KMS-11 (cell line): ENCODE results near the gene HS2ST1.

Source experiments
- H2AFZ ChIP-seq: fragments of 200-600 bp; sonication (generic); 2 replicates; pipeline ENCODE4 v1.6.1; 2016; ENCODE audit warnings: antibody characterized with exemption, mixed run types, low read depth
- H3K27ac ChIP-seq: fragments of 200-600 bp; sonication (generic); 2 replicates; pipeline ENCODE4 v1.6.1; 2016; ENCODE audit warnings: mild to moderate bottlenecking, mixed run types
- H3K27me3 ChIP-seq: fragments of 200-600 bp; sonication (generic); 2 replicates; pipeline ENCODE4 v1.6.1; 2017; ENCODE audit warnings: mild to moderate bottlenecking, low read depth, mixed run types, moderate library complexity; ENCODE audit not compliant: insufficient read depth
- H3K36me3 ChIP-seq: fragments of 200-600 bp; sonication (generic); 2 replicates; pipeline ENCODE4 v1.6.1; 2017; ENCODE audit warnings: mild to moderate bottlenecking, mixed run types; ENCODE audit not compliant: insufficient read depth
- H3K4me1 ChIP-seq: fragments of 200-600 bp; sonication (generic); 2 replicates; pipeline ENCODE4 v1.6.1; 2016; ENCODE audit warnings: mild to moderate bottlenecking, low read depth, mixed run types; ENCODE audit not compliant: poor library complexity, severe bottlenecking
- H3K4me2 ChIP-seq: fragments of 200-600 bp; sonication (generic); 2 replicates; pipeline ENCODE4 v1.7.0; 2016; ENCODE audit warnings: mild to moderate bottlenecking, mixed run types
- H3K4me3 ChIP-seq: fragments of 200-600 bp; sonication (generic); IDR thresholded peaks from 2 replicates; pipeline ENCODE4 v1.6.1; 2017; ENCODE audit warnings: low read depth, low read length, mixed read lengths; ENCODE audit not compliant: insufficient read depth
- H3K79me2 ChIP-seq: fragments of 200-600 bp; sonication (generic); 2 replicates; pipeline ENCODE4 v1.6.1; 2016; ENCODE audit warnings: low read depth, mixed run types; ENCODE audit not compliant: insufficient read depth
- H3K9ac ChIP-seq: fragments of 200-600 bp; sonication (generic); 2 replicates; pipeline ENCODE4 v1.6.1; 2016; ENCODE audit warnings: mild to moderate bottlenecking, mixed run types
- H4K20me1 ChIP-seq: fragments of 200-600 bp; sonication (generic); 2 replicates; pipeline ENCODE4 v1.6.1; 2016; ENCODE audit warnings: mild to moderate bottlenecking, mixed run types; ENCODE audit not compliant: insufficient read depth
- TF ChIP-seq, protein P1 (sequence below): fragments of 200-600 bp; sonication (generic); conservative IDR thresholded peaks from 2 replicates; pipeline ENCODE4 v1.6.1; 2017; ENCODE audit warnings: low read depth, mild to moderate bottlenecking, antibody characterized with exemption, low read length, moderate library complexity, mixed read lengths

The HS2ST1 gene

GRCh38 chr1:87131809-87132283, 217.4 kb downstream of the HS2ST1 start:
- Histone ChIP-seq H3K9ac (peak overlapping the region; percentile 44; the same call in 1 of the 2 replicates), H3K27ac (no peak overlapping the region), H3K79me2 (no peaks in the 10 kb centered on the region), H3K4me1 (no peaks in the 10 kb centered on the region), H3K27me3 (no peaks in the 10 kb centered on the region), H3K36me3 (no peaks in the 10 kb centered on the region), H3K4me3 (no peak overlapping the region), H4K20me1 (no peaks in the 10 kb centered on the region), H3K4me2 (peak overlapping the region; percentile 54; the same call in 1 of the 2 replicates), H2AFZ (peak overlapping the region; percentile 79; the same call in 1 of the 2 replicates)
- TF ChIP-seq, protein P1, sequence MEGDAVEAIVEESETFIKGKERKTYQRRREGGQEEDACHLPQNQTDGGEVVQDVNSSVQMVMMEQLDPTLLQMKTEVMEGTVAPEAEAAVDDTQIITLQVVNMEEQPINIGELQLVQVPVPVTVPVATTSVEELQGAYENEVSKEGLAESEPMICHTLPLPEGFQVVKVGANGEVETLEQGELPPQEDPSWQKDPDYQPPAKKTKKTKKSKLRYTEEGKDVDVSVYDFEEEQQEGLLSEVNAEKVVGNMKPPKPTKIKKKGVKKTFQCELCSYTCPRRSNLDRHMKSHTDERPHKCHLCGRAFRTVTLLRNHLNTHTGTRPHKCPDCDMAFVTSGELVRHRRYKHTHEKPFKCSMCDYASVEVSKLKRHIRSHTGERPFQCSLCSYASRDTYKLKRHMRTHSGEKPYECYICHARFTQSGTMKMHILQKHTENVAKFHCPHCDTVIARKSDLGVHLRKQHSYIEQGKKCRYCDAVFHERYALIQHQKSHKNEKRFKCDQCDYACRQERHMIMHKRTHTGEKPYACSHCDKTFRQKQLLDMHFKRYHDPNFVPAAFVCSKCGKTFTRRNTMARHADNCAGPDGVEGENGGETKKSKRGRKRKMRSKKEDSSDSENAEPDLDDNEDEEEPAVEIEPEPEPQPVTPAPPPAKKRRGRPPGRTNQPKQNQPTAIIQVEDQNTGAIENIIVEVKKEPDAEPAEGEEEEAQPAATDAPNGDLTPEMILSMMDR, result peak; percentile 78

GRCh38 chr1:87132284-87132870, 217.9 kb downstream of the HS2ST1 start:
- peak overlapping the region; percentile 54; the same call in 1 of the 2 replicates for H3K4me2 ChIP-seq
- no peak overlapping the region for H3K27ac ChIP-seq
- H3K4me1 ChIP-seq, result no peaks in the 10 kb centered on the region
- H3K36me3 ChIP-seq, result no peaks in the 10 kb centered on the region
- H3K79me2 ChIP-seq, result no peaks in the 10 kb centered on the region
- no peaks in the 10 kb centered on the region for H4K20me1 ChIP-seq
- TF ChIP-seq, protein P1, result no peak
- H3K4me3 ChIP-seq, result no peak overlapping the region
- peak overlapping the region; percentile 79; the same call in 1 of the 2 replicates for H2AFZ ChIP-seq
- H3K9ac ChIP-seq, result no peak overlapping the region
- no peaks in the 10 kb centered on the region for H3K27me3 ChIP-seq

DNA sequence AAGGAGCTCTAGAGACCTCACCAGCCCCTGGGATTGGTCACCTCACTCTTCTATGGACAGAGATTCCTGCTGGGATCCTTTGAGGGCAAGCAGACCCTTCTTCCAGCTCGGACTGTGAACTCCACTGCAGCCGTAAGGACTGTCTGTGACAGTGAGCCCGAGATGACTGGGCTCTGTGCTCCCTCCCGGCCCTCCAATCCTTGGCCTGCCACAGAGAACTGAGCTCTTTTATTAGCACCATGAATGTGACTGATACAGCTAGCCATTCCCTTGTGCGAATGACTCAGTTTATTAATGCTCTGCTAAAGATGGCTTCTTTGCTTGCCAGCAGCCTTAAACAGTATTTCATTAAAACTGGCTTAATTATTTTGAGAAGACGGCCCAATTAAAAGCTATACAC, 219.6 kb downstream of the HS2ST1 start:
- no peak overlapping the region for H2AFZ ChIP-seq
- TF ChIP-seq, protein P1, result no peak
- H3K4me3 ChIP-seq, result no peak overlapping the region
- H3K4me2 ChIP-seq, result no peak overlapping the region
- H3K9ac ChIP-seq, result no peak overlapping the region
- no peaks in the 10 kb centered on the region for H4K20me1 ChIP-seq
- H3K79me2 ChIP-seq, result no peaks in the 10 kb centered on the region
- H3K36me3 ChIP-seq, result no peaks in the 10 kb centered on the region
- H3K4me1 ChIP-seq, result no peaks in the 10 kb centered on the region
- no peaks in the 10 kb centered on the region for H3K27me3 ChIP-seq
- H3K27ac ChIP-seq, result no peak overlapping the region

- no peaks in the 10 kb centered on the region for H3K27me3 ChIP-seq
- no peaks in the 10 kb centered on the region for H3K4me1 ChIP-seq
- H3K4me3 ChIP-seq, result no peak overlapping the region
- no peak overlapping the region for H2AFZ ChIP-seq
- no peaks in the 10 kb centered on the region for H3K36me3 ChIP-seq
- TF ChIP-seq, protein P1, result no peak
- H3K79me2 ChIP-seq, result no peaks in the 10 kb centered on the region
- H3K27ac ChIP-seq, result no peak overlapping the region
- no peak overlapping the region for H3K9ac ChIP-seq
- no peaks in the 10 kb centered on the region for H4K20me1 ChIP-seq
- no peak overlapping the region for H3K4me2 ChIP-seq
These were observed 220.3 kb downstream of the HS2ST1 start for GRCh38 chr1:87134625-87135328.
